Skeletal muscle tissue (tissue), 4 donors: Measurements from ENCODE around the gene PKHD1. TPM values are rescaled to one million over a fixed set of nuclear protein-coding genes. Genes with fewer than 3 reads are reported as not detected.

Experiments
- H3K27ac ChIP-seq: one replicate; pipeline ENCODE4 v1.7.0; 2013; ENCODE audit warnings: mild to moderate bottlenecking, low read depth, low read length, inconsistent platforms
- H3K27me3 ChIP-seq, 3 donors: one replicate each; pipeline ENCODE4 v1.7.0; 2013; ENCODE audit warnings: low read length in 3 of 3; ENCODE audit not compliant: control insufficient read depth in 3 of 3, insufficient read depth in 3 of 3
- H3K36me3 ChIP-seq, 3 donors: one replicate each; pipeline ENCODE4 v1.7.0; 2013; ENCODE audit warnings: low read length in 3 of 3; ENCODE audit not compliant: control insufficient read depth in 3 of 3, insufficient read depth in 3 of 3
- H3K4me1 ChIP-seq, 3 donors: one replicate each; pipeline ENCODE4 v1.7.0; 2013; ENCODE audit warnings: low read length in 3 of 3, mild to moderate bottlenecking in 3 of 3; ENCODE audit not compliant: control insufficient read depth in 3 of 3, insufficient read depth in 3 of 3
- H3K4me3 ChIP-seq, 3 donors: one replicate each; pipeline ENCODE4 v1.7.0; 2013; ENCODE audit warnings: low read length in 3 of 3
- H3K9ac ChIP-seq, 3 donors: one replicate each; pipeline ENCODE4 v1.7.0; 2013; ENCODE audit warnings: low read length in 3 of 3, mild to moderate bottlenecking in 3 of 3, moderate library complexity in 2 of 3, low read depth in 1 of 3
- H3K9me3 ChIP-seq, 3 donors: one replicate each; pipeline ENCODE4 v1.7.0; 2013; ENCODE audit warnings: low read length in 3 of 3; ENCODE audit not compliant: control insufficient read depth in 3 of 3
- total RNA-seq: library from RNA; depleted of rRNA; stranded (reverse); fragments of >200 nt; gene quantifications from one replicate; pipeline ENCODE4 v1.2.3, GENCODE V29; 2014
- donor health status: Osteomylitis.

PKHD1 gene
- total RNA-seq, 1 donor from 2014 or later = 38.6 TPM

- Histone ChIP-seq H3K27me3 (no peaks in the 10 kb centered on the region), H3K4me1 (no peaks in the 10 kb centered on the region), H3K27ac (no peak overlapping the region), H3K36me3 (no peaks in the 10 kb centered on the region), H3K9me3 (no peaks in the 10 kb centered on the region), H3K4me3 (no peak overlapping the region), H3K9ac (no peak overlapping the region)
Observed at GRCh38 chr6:51660767-51661166, 426.6 kb downstream of the PKHD1 start.

GRCh38 chr6:51657491-51657890 lies 429.9 kb downstream of the PKHD1 start:
- H3K36me3 ChIP-seq = no peaks in the 10 kb centered on the region
- no peak overlapping the region for H3K4me3 ChIP-seq
- H3K4me1 ChIP-seq = no peaks in the 10 kb centered on the region
- H3K9ac ChIP-seq = no peak overlapping the region
- no peaks in the 10 kb centered on the region for H3K27me3 ChIP-seq
- no peaks in the 10 kb centered on the region for H3K9me3 ChIP-seq
- no peak overlapping the region for H3K27ac ChIP-seq

- no peaks in the 10 kb centered on the region for H3K36me3 ChIP-seq
- H3K4me1 ChIP-seq = no peaks in the 10 kb centered on the region
- no peak overlapping the region for H3K4me3 ChIP-seq
- no peaks in the 10 kb centered on the region for H3K9me3 ChIP-seq
- H3K9ac ChIP-seq = no peak overlapping the region
- H3K27ac ChIP-seq = no peak overlapping the region
- H3K27me3 ChIP-seq = no peaks in the 10 kb centered on the region
Observed at GRCh38 chr6:51655517-51655916, 431.9 kb downstream of the PKHD1 start.

- Histone ChIP-seq H3K4me3 (no peak overlapping the region), H3K9me3 (no peaks in the 10 kb centered on the region), H3K27ac (no peak overlapping the region), H3K27me3 (no peaks in the 10 kb centered on the region), H3K9ac (no peak overlapping the region), H3K4me1 (no peaks in the 10 kb centered on the region), H3K36me3 (no peaks in the 10 kb centered on the region)
Observed at GRCh38 chr6:51654647-51655046, 432.8 kb downstream of the PKHD1 start.

- Histone ChIP-seq H3K27ac (no peak overlapping the region), H3K36me3 (no peaks in the 10 kb centered on the region), H3K9ac (no peak overlapping the region), H3K27me3 (no peaks in the 10 kb centered on the region), H3K4me3 (no peak overlapping the region), H3K4me1 (no peaks in the 10 kb centered on the region), H3K9me3 (no peaks in the 10 kb centered on the region)
Observed at GRCh38 chr6:51651132-51651817, 436.1 kb downstream of the PKHD1 start.

GRCh38 chr6:51648774-51649173 lies 438.6 kb downstream of the PKHD1 start:
- Histone ChIP-seq H3K27ac (no peak overlapping the region), H3K9me3 (no peaks in the 10 kb centered on the region), H3K4me1 (no peaks in the 10 kb centered on the region), H3K4me3 (no peak overlapping the region), H3K27me3 (no peaks in the 10 kb centered on the region), H3K9ac (no peak overlapping the region), H3K36me3 (no peaks in the 10 kb centered on the region)

- H3K4me1 ChIP-seq = no peaks in the 10 kb centered on the region
- H3K36me3 ChIP-seq = no peaks in the 10 kb centered on the region
- no peak overlapping the region for H3K27ac ChIP-seq
Observed at GRCh38 chr6:51648236-51648635, 439.2 kb downstream of the PKHD1 start.

GRCh38 chr6:51644426-51644825 lies 443.0 kb downstream of the PKHD1 start:
- Histone ChIP-seq H3K4me1 (no peaks in the 10 kb centered on the region), H3K27ac (no peak overlapping the region), H3K9ac (no peak overlapping the region), H3K4me3 (no peak overlapping the region), H3K9me3 (no peaks in the 10 kb centered on the region), H3K27me3 (no peaks in the 10 kb centered on the region), H3K36me3 (no peaks in the 10 kb centered on the region)

More at GRCh38 chr6:51648236-51648635, 439.2 kb downstream of the PKHD1 start:
- H3K4me3 ChIP-seq = no peak overlapping the region
- no peak overlapping the region for H3K9ac ChIP-seq
- H3K9me3 ChIP-seq = no peaks in the 10 kb centered on the region
- no peaks in the 10 kb centered on the region for H3K27me3 ChIP-seq

GRCh38 chr6:51640021-51640420 lies 447.4 kb downstream of the PKHD1 start:
- H3K36me3 ChIP-seq = no peaks in the 10 kb centered on the region
- H3K27me3 ChIP-seq = no peaks in the 10 kb centered on the region
- no peaks in the 10 kb centered on the region for H3K9me3 ChIP-seq
- no peak overlapping the region for H3K4me3 ChIP-seq
- no peaks in the 10 kb centered on the region for H3K4me1 ChIP-seq
- no peak overlapping the region for H3K27ac ChIP-seq
- no peak overlapping the region for H3K9ac ChIP-seq

GRCh38 chr6:51633424-51633823 lies 454.0 kb downstream of the PKHD1 start:
- Histone ChIP-seq H3K27me3 (no peaks in the 10 kb centered on the region), H3K9me3 (no peaks in the 10 kb centered on the region), H3K4me3 (no peak overlapping the region), H3K4me1 (no peaks in the 10 kb centered on the region), H3K36me3 (no peaks in the 10 kb centered on the region), H3K27ac (no peak overlapping the region), H3K9ac (no peak overlapping the region)
